ENCODE data around the gene SLC25A19. TPM values are rescaled to one million over a fixed set of nuclear protein-coding genes. Genes with fewer than 3 reads are reported as not detected.

The SLC25A19 gene
- total and polyA plus RNA-seq, 9 of the 15 experiments (the other 6 are each of a cell fraction or from before 2014, with no cell fraction given), result 33.4 to 76.6 (median 55.3) TPM

GRCh38 chr17:75287221-75287620, 2.0 kb downstream of the SLC25A19 start:
- ATAC-seq, result no peak

DNA sequence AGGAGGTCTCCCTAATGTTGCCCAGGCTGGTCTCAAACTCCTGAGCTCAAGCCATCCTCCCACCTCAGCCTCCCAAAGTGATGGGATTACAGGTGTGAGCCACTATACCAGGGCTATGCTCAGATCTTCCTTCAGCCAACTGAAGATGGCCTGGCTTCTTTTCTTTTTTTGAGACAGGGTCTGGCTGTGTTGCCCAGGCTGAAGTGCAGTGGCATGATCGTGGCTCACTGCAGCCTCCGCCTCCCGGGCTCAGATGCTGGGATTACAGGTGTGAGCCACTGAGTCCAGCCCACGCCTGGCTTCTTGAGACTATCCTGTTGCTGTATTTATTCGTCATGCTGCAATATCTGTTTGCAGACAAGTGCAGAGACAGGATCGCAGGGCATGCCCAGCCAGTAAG, 4.1 kb downstream of the SLC25A19 start:
- Histone ChIP-seq H4K20me1 (replicated peaks; ENCODE audit: control insufficient read depth, insufficient read depth, low read length) (no peaks in the 10 kb centered on the region), H3K9me3 (replicated peaks; ENCODE audit: control insufficient read depth, insufficient read depth, low read depth, low read length) (no peaks in the 10 kb centered on the region), H3K27me3 (ENCODE audit: control insufficient read depth in 2 of 2, insufficient read depth in 2 of 2, low read length in 2 of 2) (no peaks in the 10 kb centered on the region), H3K4me2 (ENCODE audit: insufficient read depth, low read length) (no peak overlapping the region), H3K27ac (ENCODE audit: extremely low read depth, low read depth, low read length) (no peak overlapping the region), H2AFZ (ENCODE audit: low read depth, low read length) (no peak overlapping the region), H3K4me1 (replicated peaks in 1 of 2; ENCODE audit: control insufficient read depth in 2 of 2, insufficient read depth in 2 of 2, low read length in 2 of 2) (peaks cover 2 to 16% of the 10 kb centered on the region in 2 experiments; a peak in 2 of 5 replicates), H3K36me3 (ENCODE audit: control insufficient read depth, insufficient read depth, low read length) (peaks cover 59% of the 10 kb centered on the region), H3K9ac (ENCODE audit: insufficient read depth in 1 of 2, low read depth in 2 of 2, low read length in 2 of 2) (no peak overlapping the region), H3K79me2 (ENCODE audit: control insufficient read depth, insufficient read depth, low read length) (peaks cover 34% of the 10 kb centered on the region), H3K9me1 (ENCODE audit: control insufficient read depth, insufficient read depth, low read length) (no peaks in the 10 kb centered on the region), H3K4me3 (no peak overlapping the region)
- in situ Hi-C loops (cut with MboI) (no loop called here), intact Hi-C loops (cut with micrococcal nuclease) (loop anchor here (10.0 kb wide), 1 partner anchor 240 kb away; the partner anchor contains the start of gene LLGL2)
- ATAC-seq, result no peak
- POLR2A ChIA-PET, result interaction anchor here (5.8 kb wide), 1 partner anchor 13 kb away, joined by 43 read pairs; the partner anchor contains the start of gene MIF4GD
- BruUV-seq (replicated peaks), result no TSS peak
- CTCF ChIA-PET (ENCODE audit: low intra/inter-chr PET ratio), result no interaction called here
- FAIRE-seq, result no peak
- no peak for DNase-seq (ENCODE audit: extremely low read depth in 1 of 4, low spot score in 3 of 4)
- 93% methylated on average over 6 of the region's 6 CpGs for WGBS (ENCODE audit: insufficient coverage, low coverage, missing lambda C conversion rate)
- no peak for TF ChIP-seq ZNF592 (IDR thresholded peaks at IDR 0.05)
- no peak for TF ChIP-seq FOXM1 (IDR thresholded peaks at IDR 0.05; ENCODE audit: low read depth)
- no peak for TF ChIP-seq FOXM1 (CRISPR knock-in tag; IDR thresholded peaks at IDR 0.05; ENCODE audit: low read depth)
- TF ChIP-seq DEAF1 (CRISPR knock-in tag; IDR thresholded peaks at IDR 0.05), result no peak
- no peak for TF ChIP-seq ZNF212 (CRISPR knock-in tag; IDR thresholded peaks at IDR 0.05)
- no peak for TF ChIP-seq ARID3A (IDR thresholded peaks at IDR 0.05; ENCODE audit: borderline replicate concordance, low read depth, low read length)

More at GRCh38 chr17:75287221-75287620, 2.0 kb downstream of the SLC25A19 start:
- peak overlapping the region; percentile 8; the same call in 1 of the 2 replicates for H3K4me2 ChIP-seq (ENCODE audit: insufficient read depth, low read length)
- H2AFZ ChIP-seq (ENCODE audit: low read depth, low read length), result no peak overlapping the region
- H4K20me1 ChIP-seq (replicated peaks; ENCODE audit: control insufficient read depth, insufficient read depth, low read length), result no peaks in the 10 kb centered on the region
- FAIRE-seq (no peak), DNase-seq (ENCODE audit: extremely low read depth in 1 of 4, low spot score in 3 of 4) (no peak)
- H3K9me3 ChIP-seq (replicated peaks; ENCODE audit: control insufficient read depth, insufficient read depth, low read depth, low read length), result no peaks in the 10 kb centered on the region
- WGBS (ENCODE audit: insufficient coverage, low coverage, missing lambda C conversion rate), result 84% methylated on average over 9 of the region's 9 CpGs
- peaks cover 42% of the 10 kb centered on the region for H3K36me3 ChIP-seq (ENCODE audit: control insufficient read depth, insufficient read depth, low read length)
- in situ Hi-C loops (cut with MboI), result no loop called here
- H3K9ac ChIP-seq (ENCODE audit: insufficient read depth in 1 of 2, low read depth in 2 of 2, low read length in 2 of 2), result no peak overlapping the region
- TF ChIP-seq ESRRA (IDR thresholded peaks at IDR 0.05; ENCODE audit: borderline replicate concordance, low read depth) (no peak), ZNF174 (CRISPR knock-in tag; IDR thresholded peaks at IDR 0.05) (no peak)
- CTCF ChIA-PET (ENCODE audit: low intra/inter-chr PET ratio), result no interaction called here
- H3K4me1 ChIP-seq (replicated peaks in 1 of 2; ENCODE audit: control insufficient read depth in 2 of 2, insufficient read depth in 2 of 2, low read length in 2 of 2), result peaks cover 2 to 16% of the 10 kb centered on the region in 2 experiments; a peak in 2 of 5 replicates
- no peak overlapping the region for H3K4me3 ChIP-seq
- H3K27ac ChIP-seq (ENCODE audit: extremely low read depth, low read depth, low read length), result no peak overlapping the region
- H3K9me1 ChIP-seq (ENCODE audit: control insufficient read depth, insufficient read depth, low read length), result no peaks in the 10 kb centered on the region
- H3K79me2 ChIP-seq (ENCODE audit: control insufficient read depth, insufficient read depth, low read length), result peaks cover 34% of the 10 kb centered on the region
- POLR2A ChIA-PET, result interaction anchor here (0.7 to 5.8 kb wide), 4 partner anchors 10 to 119 kb away, joined by 3 to 43 read pairs (median 4); partner anchors contain the start of genes GRB2 and MIF4GD
- intact Hi-C loops (cut with micrococcal nuclease), result loop anchor here (10.0 kb wide), 1 partner anchor 238 kb away; the partner anchor contains the start of gene LLGL2
- BruUV-seq (replicated peaks), result no TSS peak
- no peaks in the 10 kb centered on the region for H3K27me3 ChIP-seq (ENCODE audit: control insufficient read depth in 2 of 2, insufficient read depth in 2 of 2, low read length in 2 of 2)
